ENCODE data around the gene MYBPC3.

Gene MYBPC3

GRCh38 chr11:47392546-47393162 lies 40.2 kb upstream of the MYBPC3 start:
- no peak overlapping the region for H3K4me3 ChIP-seq (ENCODE audit: low read depth, low read length)
- H3K27me3 ChIP-seq (ENCODE audit: control insufficient read depth, insufficient read depth, low read length), result no peaks in the 10 kb centered on the region
- H3K36me3 ChIP-seq (ENCODE audit: control insufficient read depth, insufficient read depth, low read length), result no peaks in the 10 kb centered on the region
- H3K4me1 ChIP-seq (ENCODE audit: control insufficient read depth, insufficient read depth, low read length), result no peaks in the 10 kb centered on the region
- H3K9ac ChIP-seq (ENCODE audit: low read depth, low read length), result no peak overlapping the region
- no peaks in the 10 kb centered on the region for H3K9me3 ChIP-seq (ENCODE audit: control insufficient read depth, insufficient read depth, low read length)

- Histone ChIP-seq H3K4me1 (ENCODE audit: control insufficient read depth, insufficient read depth, low read length) (no peaks in the 10 kb centered on the region), H3K9ac (ENCODE audit: low read depth, low read length) (no peak overlapping the region)
These were observed 39.4 kb upstream of the MYBPC3 start for GRCh38 chr11:47391711-47392432.

GRCh38 chr11:47391077-47391583 lies 38.6 kb upstream of the MYBPC3 start:
- H3K4me3 ChIP-seq (ENCODE audit: low read depth, low read length), result no peak overlapping the region
- H3K9me3 ChIP-seq (ENCODE audit: control insufficient read depth, insufficient read depth, low read length), result no peaks in the 10 kb centered on the region
- no peaks in the 10 kb centered on the region for H3K27me3 ChIP-seq (ENCODE audit: control insufficient read depth, insufficient read depth, low read length)
- no peaks in the 10 kb centered on the region for H3K4me1 ChIP-seq (ENCODE audit: control insufficient read depth, insufficient read depth, low read length)
- no peaks in the 10 kb centered on the region for H3K36me3 ChIP-seq (ENCODE audit: control insufficient read depth, insufficient read depth, low read length)
- H3K9ac ChIP-seq (ENCODE audit: low read depth, low read length), result no peak overlapping the region

More at GRCh38 chr11:47391711-47392432, 39.4 kb upstream of the MYBPC3 start:
- H3K4me3 ChIP-seq (ENCODE audit: low read depth, low read length), result no peak overlapping the region
- no peaks in the 10 kb centered on the region for H3K36me3 ChIP-seq (ENCODE audit: control insufficient read depth, insufficient read depth, low read length)
- H3K27me3 ChIP-seq (ENCODE audit: control insufficient read depth, insufficient read depth, low read length), result no peaks in the 10 kb centered on the region
- no peaks in the 10 kb centered on the region for H3K9me3 ChIP-seq (ENCODE audit: control insufficient read depth, insufficient read depth, low read length)

- Histone ChIP-seq H3K4me1 (ENCODE audit: control insufficient read depth, insufficient read depth, low read length) (no peaks in the 10 kb centered on the region), H3K9me3 (ENCODE audit: control insufficient read depth, insufficient read depth, low read length) (no peaks in the 10 kb centered on the region), H3K27me3 (ENCODE audit: control insufficient read depth, insufficient read depth, low read length) (no peaks in the 10 kb centered on the region), H3K4me3 (ENCODE audit: low read depth, low read length) (no peak overlapping the region), H3K9ac (ENCODE audit: low read depth, low read length) (no peak overlapping the region), H3K36me3 (ENCODE audit: control insufficient read depth, insufficient read depth, low read length) (no peaks in the 10 kb centered on the region)
These were observed 37.9 kb upstream of the MYBPC3 start for GRCh38 chr11:47390422-47390760.

- Histone ChIP-seq H3K4me3 (ENCODE audit: low read depth, low read length) (no peak overlapping the region), H3K4me1 (ENCODE audit: control insufficient read depth, insufficient read depth, low read length) (no peaks in the 10 kb centered on the region), H3K36me3 (ENCODE audit: control insufficient read depth, insufficient read depth, low read length) (no peaks in the 10 kb centered on the region), H3K9ac (ENCODE audit: low read depth, low read length) (no peak overlapping the region), H3K27me3 (ENCODE audit: control insufficient read depth, insufficient read depth, low read length) (no peaks in the 10 kb centered on the region), H3K9me3 (ENCODE audit: control insufficient read depth, insufficient read depth, low read length) (no peaks in the 10 kb centered on the region)
These were observed 37.3 kb upstream of the MYBPC3 start for GRCh38 chr11:47389577-47390421.

GRCh38 chr11:47388697-47389576 lies 36.4 kb upstream of the MYBPC3 start:
- H3K9me3 ChIP-seq (ENCODE audit: control insufficient read depth, insufficient read depth, low read length), result no peaks in the 10 kb centered on the region
- no peak overlapping the region for H3K9ac ChIP-seq (ENCODE audit: low read depth, low read length)
- no peak overlapping the region for H3K4me3 ChIP-seq (ENCODE audit: low read depth, low read length)
- H3K4me1 ChIP-seq (ENCODE audit: control insufficient read depth, insufficient read depth, low read length), result no peaks in the 10 kb centered on the region
- no peaks in the 10 kb centered on the region for H3K36me3 ChIP-seq (ENCODE audit: control insufficient read depth, insufficient read depth, low read length)
- H3K27me3 ChIP-seq (ENCODE audit: control insufficient read depth, insufficient read depth, low read length), result no peaks in the 10 kb centered on the region

GRCh38 chr11:47387944-47388696 lies 35.6 kb upstream of the MYBPC3 start:
- no peaks in the 10 kb centered on the region for H3K4me1 ChIP-seq (ENCODE audit: control insufficient read depth, insufficient read depth, low read length)
- H3K4me3 ChIP-seq (ENCODE audit: low read depth, low read length), result no peak overlapping the region
- no peak overlapping the region for H3K9ac ChIP-seq (ENCODE audit: low read depth, low read length)

GRCh38 chr11:47384498-47384897 lies 32.0 kb upstream of the MYBPC3 start:
- Histone ChIP-seq H3K9ac (ENCODE audit: low read depth, low read length) (no peak overlapping the region), H3K4me3 (ENCODE audit: low read depth, low read length) (no peak overlapping the region), H3K36me3 (ENCODE audit: control insufficient read depth, insufficient read depth, low read length) (no peaks in the 10 kb centered on the region), H3K4me1 (ENCODE audit: control insufficient read depth, insufficient read depth, low read length) (no peaks in the 10 kb centered on the region), H3K9me3 (ENCODE audit: control insufficient read depth, insufficient read depth, low read length) (no peaks in the 10 kb centered on the region), H3K27me3 (ENCODE audit: control insufficient read depth, insufficient read depth, low read length) (no peaks in the 10 kb centered on the region)

More at GRCh38 chr11:47387944-47388696, 35.6 kb upstream of the MYBPC3 start:
- Histone ChIP-seq H3K36me3 (ENCODE audit: control insufficient read depth, insufficient read depth, low read length) (no peaks in the 10 kb centered on the region), H3K27me3 (ENCODE audit: control insufficient read depth, insufficient read depth, low read length) (no peaks in the 10 kb centered on the region), H3K9me3 (ENCODE audit: control insufficient read depth, insufficient read depth, low read length) (no peaks in the 10 kb centered on the region)

GRCh38 chr11:47383071-47383470 lies 30.6 kb upstream of the MYBPC3 start:
- H3K27me3 ChIP-seq (ENCODE audit: control insufficient read depth, insufficient read depth, low read length), result no peaks in the 10 kb centered on the region
- no peaks in the 10 kb centered on the region for H3K36me3 ChIP-seq (ENCODE audit: control insufficient read depth, insufficient read depth, low read length)
- H3K9me3 ChIP-seq (ENCODE audit: control insufficient read depth, insufficient read depth, low read length), result no peaks in the 10 kb centered on the region
- H3K4me3 ChIP-seq (ENCODE audit: low read depth, low read length), result no peak overlapping the region
- no peak overlapping the region for H3K9ac ChIP-seq (ENCODE audit: low read depth, low read length)
- peaks cover 2% of the 10 kb centered on the region for H3K4me1 ChIP-seq (ENCODE audit: control insufficient read depth, insufficient read depth, low read length)

GRCh38 chr11:47380078-47380477 lies 27.6 kb upstream of the MYBPC3 start:
- Histone ChIP-seq H3K4me1 (ENCODE audit: control insufficient read depth, insufficient read depth, low read length) (peaks cover 2% of the 10 kb centered on the region), H3K4me3 (ENCODE audit: low read depth, low read length) (no peak overlapping the region), H3K9me3 (ENCODE audit: control insufficient read depth, insufficient read depth, low read length) (no peaks in the 10 kb centered on the region), H3K27me3 (ENCODE audit: control insufficient read depth, insufficient read depth, low read length) (no peaks in the 10 kb centered on the region), H3K9ac (ENCODE audit: low read depth, low read length) (no peak overlapping the region), H3K36me3 (ENCODE audit: control insufficient read depth, insufficient read depth, low read length) (no peaks in the 10 kb centered on the region)
